GM23248 (cell line): ENCODE data around the gene HARBI1.
"Not testable (repeated sequence)": the region's sequence is repeated elsewhere in the genome, so short reads cannot be mapped to it uniquely, and the experiment has no call there.

Experiments
- EZH2 ChIP-seq: fragments of 200-600 bp; sonication (generic); IDR thresholded peaks from 2 replicates; pipeline ENCODE4 v1.6.1; 2018; ENCODE audit warnings: antibody characterized with exemption, mild to moderate bottlenecking; ENCODE audit not compliant: insufficient read depth, poor library complexity, severe bottlenecking
- EZH2phosphoT487 ChIP-seq: fragments of 200-600 bp; sonication (generic); IDR thresholded peaks from 2 replicates; pipeline ENCODE4 v1.6.1; 2018; ENCODE audit warnings: antibody characterized with exemption, moderate library complexity, mild to moderate bottlenecking, low read depth; ENCODE audit not compliant: insufficient read depth

- TF ChIP-seq EZH2, EZH2phosphoT487: not testable (repeated sequence)
These were observed 33.5 kb downstream of the HARBI1 start for GRCh38 chr11:46583513-46583912.
